RWPE2 (cell line): Measurements from ENCODE around the gene SLC25A41.
A peak's percentile ranks its signal among the peaks of the same experiment; 100 is the strongest.

Source experiments
- ATAC-seq: fragments of 200-7000 bp; cut with Tn5 transposase; 3 replicates; pipeline ENCODE4 v1.9.1; 2021; ENCODE audit warnings: low read depth
- DNase-seq: peaks from one replicate; pipeline ENCODE4 v3.0.0-alpha.2; 2020; ENCODE audit warnings: low spot score
- H3K27ac ChIP-seq: fragments of 450-650 bp; 2 replicates; pipeline ENCODE4 v1.5.1; 2017; ENCODE audit warnings: mild to moderate bottlenecking; ENCODE audit not compliant: poor library complexity, severe bottlenecking
- H3K27me3 ChIP-seq: fragments of 250-450 bp; sonication (Bioruptor Pico); 2 replicates; pipeline ENCODE4 v1.5.1; 2021; ENCODE audit warnings: mild to moderate bottlenecking, moderate library complexity; ENCODE audit not compliant: insufficient read depth, poor library complexity, severe bottlenecking
- H3K36me3 ChIP-seq: fragments of 250-450 bp; sonication (Bioruptor Pico); 2 replicates; pipeline ENCODE4 v1.5.1; 2020; ENCODE audit warnings: low read depth, mild to moderate bottlenecking, moderate library complexity
- H3K4me1 ChIP-seq: fragments of 250-450 bp; sonication (Bioruptor Pico); 2 replicates; pipeline ENCODE4 v1.5.1; 2021; ENCODE audit warnings: mild to moderate bottlenecking, moderate library complexity; ENCODE audit not compliant: insufficient read depth, poor library complexity, severe bottlenecking
- H3K4me3 ChIP-seq: fragments of 250-450 bp; sonication (Bioruptor Pico); 2 replicates; pipeline ENCODE4 v1.5.1; 2021; ENCODE audit warnings: mild to moderate bottlenecking, moderate library complexity; ENCODE audit not compliant: severe bottlenecking
- H3K9me3 ChIP-seq: fragments of 250-450 bp; sonication (Bioruptor Pico); 2 replicates; pipeline ENCODE4 v1.5.1; 2021; ENCODE audit warnings: mild to moderate bottlenecking, moderate library complexity; ENCODE audit not compliant: severe bottlenecking
- CTCF ChIP-seq: fragments of 450-650 bp; IDR thresholded peaks from one replicate; pipeline ENCODE4 v1.5.1; 2017; ENCODE audit warnings: mild to moderate bottlenecking, moderate library complexity; ENCODE audit not compliant: poor library complexity, severe bottlenecking

Gene SLC25A41

GRCh38 chr19:6475321-6476108, 42.0 kb upstream of the SLC25A41 start:
- TF ChIP-seq CTCF, result no peak
- Histone ChIP-seq H3K27ac (no peak overlapping the region), H3K36me3 (no peaks in the 10 kb centered on the region), H3K27me3 (no peaks in the 10 kb centered on the region), H3K4me3 (peak overlapping the region; percentile 25), H3K9me3 (no peaks in the 10 kb centered on the region), H3K4me1 (no peaks in the 10 kb centered on the region)
- DNase-seq, result no peak
- ATAC-seq, result peak; percentile 3; the same call in 1 of the 3 replicates

DNA sequence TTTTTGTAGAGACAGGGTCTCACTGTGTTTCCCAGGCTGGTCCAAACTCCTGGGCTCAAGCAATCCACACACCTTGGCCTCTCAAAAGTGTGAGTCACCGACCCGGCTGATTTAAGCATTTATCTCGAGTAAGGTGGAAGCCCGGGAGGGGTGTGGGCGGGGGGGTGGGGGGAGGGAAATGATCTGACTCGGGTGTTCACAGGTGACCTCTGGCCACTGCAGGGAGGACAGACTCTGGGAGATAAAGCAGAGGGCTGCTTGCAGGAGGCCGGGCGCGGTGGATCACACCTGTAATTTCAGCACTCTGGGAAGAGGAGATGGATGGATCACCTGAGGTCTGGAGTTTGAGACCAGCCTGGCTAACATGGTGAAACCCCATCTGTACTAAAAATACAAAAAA, 40.1 kb upstream of the SLC25A41 start:
- DNase-seq (no peak), ATAC-seq (no peak)
- Histone ChIP-seq H3K27me3 (no peaks in the 10 kb centered on the region), H3K4me3 (no peak overlapping the region), H3K36me3 (no peaks in the 10 kb centered on the region), H3K4me1 (no peaks in the 10 kb centered on the region), H3K27ac (no peak overlapping the region), H3K9me3 (no peaks in the 10 kb centered on the region)
- TF ChIP-seq CTCF, result no peak

DNA sequence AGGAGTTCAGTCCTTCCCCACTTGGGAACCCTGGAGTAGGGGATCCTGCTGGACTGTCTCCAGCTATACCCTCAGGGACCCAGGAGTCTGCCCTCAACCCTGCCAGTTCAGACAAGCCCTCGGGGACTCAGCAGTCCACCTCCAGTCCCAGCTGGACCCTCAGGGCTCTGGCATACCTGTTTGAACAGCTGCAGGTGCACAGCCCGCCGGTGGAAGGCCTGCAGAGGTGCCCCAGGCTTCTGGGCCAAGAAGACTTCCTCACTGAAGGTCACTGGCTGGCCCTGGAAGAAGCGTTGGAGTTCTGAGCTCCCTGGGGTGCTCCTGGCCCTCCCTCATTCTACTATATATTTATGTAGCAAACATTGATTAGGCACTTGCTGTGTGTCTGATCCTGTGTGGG, 39.1 kb upstream of the SLC25A41 start:
- Histone ChIP-seq H3K27me3 (no peaks in the 10 kb centered on the region), H3K27ac (no peak overlapping the region), H3K4me3 (no peak overlapping the region), H3K36me3 (no peaks in the 10 kb centered on the region), H3K4me1 (no peaks in the 10 kb centered on the region), H3K9me3 (no peaks in the 10 kb centered on the region)
- no peak for DNase-seq
- no peak for TF ChIP-seq CTCF
- no peak for ATAC-seq

DNA sequence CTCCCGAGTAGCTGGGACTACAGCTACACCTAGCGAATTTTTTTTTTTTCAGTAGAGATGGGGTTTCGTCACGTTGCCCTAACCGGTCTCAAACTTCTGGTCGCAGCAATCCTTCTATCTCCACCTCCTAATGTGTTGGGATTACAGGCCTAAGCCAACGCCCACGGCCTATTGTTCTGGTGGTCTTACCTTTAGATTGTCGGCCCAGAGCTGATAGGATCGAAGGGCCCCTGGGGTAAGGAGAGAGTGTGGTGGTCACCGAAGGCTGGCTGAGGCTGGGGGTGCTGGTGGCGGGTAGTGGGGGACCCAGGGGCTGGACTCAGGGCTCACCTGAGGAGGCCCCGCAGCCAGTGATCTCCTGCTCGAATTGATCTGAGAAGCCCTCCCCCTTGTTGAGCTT, 37.5 kb upstream of the SLC25A41 start:
- Histone ChIP-seq H3K9me3 (no peaks in the 10 kb centered on the region), H3K4me3 (no peak overlapping the region), H3K27me3 (no peaks in the 10 kb centered on the region), H3K4me1 (no peaks in the 10 kb centered on the region), H3K36me3 (no peaks in the 10 kb centered on the region), H3K27ac (no peak overlapping the region)
- DNase-seq (no peak), ATAC-seq (no peak)
- no peak for TF ChIP-seq CTCF

GRCh38 chr19:6470173-6470572, 36.6 kb upstream of the SLC25A41 start:
- no peaks in the 10 kb centered on the region for H3K9me3 ChIP-seq
- no peaks in the 10 kb centered on the region for H3K27me3 ChIP-seq
- no peaks in the 10 kb centered on the region for H3K4me1 ChIP-seq
- H3K27ac ChIP-seq, result no peak overlapping the region
- ATAC-seq (no peak), DNase-seq (no peak)
- no peaks in the 10 kb centered on the region for H3K36me3 ChIP-seq
- no peak overlapping the region for H3K4me3 ChIP-seq
- TF ChIP-seq CTCF, result no peak
